Activated naive CD8-positive, alpha-beta T cell treated with anti-CD3 and anti-CD28 coated beads, Interleukin-2, amount 50 U/mL, for 16 hours (primary cell): ENCODE data around the gene RAPGEF1.

Experiments used
- DNase-seq: peaks from one replicate; pipeline ENCODE4 v3.0.0-alpha.2; 2020; ENCODE audit warnings: low read depth, low spot score

RAPGEF1 gene

DNA sequence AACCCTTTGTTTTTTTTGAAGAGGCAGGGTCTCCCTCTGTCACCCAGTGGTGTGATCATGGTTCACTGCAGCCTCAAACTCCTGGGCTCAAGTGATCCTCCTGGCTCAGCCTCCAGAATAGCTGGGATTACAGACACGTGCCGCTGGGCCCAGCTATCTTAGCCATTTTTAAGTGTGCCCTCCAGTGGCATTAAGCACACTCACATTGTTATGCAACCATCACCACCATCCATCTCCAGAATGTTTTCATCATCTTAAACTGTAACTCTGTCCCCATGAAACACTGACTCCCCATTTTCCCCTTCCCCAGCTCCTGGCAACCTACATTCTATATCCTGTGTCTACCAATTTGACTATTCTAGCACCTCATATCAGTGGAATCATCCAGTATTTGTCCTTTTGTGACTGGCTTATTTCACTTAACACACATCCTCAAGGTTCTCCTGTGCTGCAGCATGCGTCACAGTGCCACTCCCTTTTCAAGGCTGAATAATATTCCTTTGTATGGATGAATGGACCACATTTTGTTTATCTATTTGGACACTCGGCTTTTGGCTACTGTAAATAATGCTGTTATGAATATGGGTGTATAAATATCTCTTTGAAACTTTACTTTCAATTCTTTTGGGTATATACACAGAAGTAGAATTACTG, 12.5 kb upstream of the RAPGEF1 start:
- no peak for DNase-seq

- DNase-seq: no peak
Observed at GRCh38 chr9:131748411-131748955, 8.6 kb upstream of the RAPGEF1 start.

DNA sequence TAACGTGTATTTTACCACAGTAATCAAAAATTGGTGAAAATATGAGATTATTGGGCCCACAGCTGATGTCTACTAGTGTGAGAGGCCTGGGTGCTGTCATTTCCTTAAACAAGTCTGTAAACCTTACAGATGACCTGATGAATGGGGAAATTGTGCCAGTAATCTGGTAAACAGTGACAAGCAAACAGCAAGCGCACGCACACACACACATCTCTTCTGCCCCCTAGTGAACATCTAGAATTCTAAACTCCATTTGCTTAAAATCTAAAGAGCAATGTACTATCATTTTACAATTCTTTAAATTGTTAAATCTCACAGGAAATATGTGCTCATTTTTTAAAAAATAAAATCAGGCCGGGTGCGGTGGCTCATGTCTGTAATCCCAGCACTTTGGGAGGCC, 7.5 kb upstream of the RAPGEF1 start:
- no peak for DNase-seq

GRCh38 chr9:131745610-131746009, 5.7 kb upstream of the RAPGEF1 start:
- DNase-seq: no peak

DNA sequence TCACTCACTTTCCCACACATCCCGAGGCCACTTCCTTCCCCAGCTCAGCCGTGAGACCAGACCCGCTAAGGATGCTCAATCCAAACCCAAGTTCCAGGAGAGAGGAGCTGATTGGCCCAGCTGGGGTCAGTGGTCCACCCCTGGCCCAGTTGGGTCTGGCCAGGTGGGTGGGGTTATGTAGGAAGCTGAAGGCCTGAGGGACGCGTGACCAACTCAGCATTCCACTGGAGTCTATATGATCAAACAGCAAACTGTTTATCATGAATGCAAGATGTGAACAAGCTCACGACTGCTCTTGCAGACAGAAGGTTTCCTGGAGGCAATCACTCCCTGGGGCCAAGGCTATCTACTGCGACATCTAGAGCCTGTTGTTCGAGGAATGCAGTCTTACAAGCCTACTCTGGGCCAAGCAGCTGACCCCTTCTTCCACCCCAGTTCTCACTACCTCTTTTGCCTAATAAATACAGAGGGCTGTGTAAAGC, 4.9 kb upstream of the RAPGEF1 start:
- no peak for DNase-seq

- DNase-seq: no peak
Observed at GRCh38 chr9:131744171-131744719, 4.4 kb upstream of the RAPGEF1 start.

- DNase-seq: no peak
Observed at GRCh38 chr9:131743501-131743900, 3.6 kb upstream of the RAPGEF1 start.

DNA sequence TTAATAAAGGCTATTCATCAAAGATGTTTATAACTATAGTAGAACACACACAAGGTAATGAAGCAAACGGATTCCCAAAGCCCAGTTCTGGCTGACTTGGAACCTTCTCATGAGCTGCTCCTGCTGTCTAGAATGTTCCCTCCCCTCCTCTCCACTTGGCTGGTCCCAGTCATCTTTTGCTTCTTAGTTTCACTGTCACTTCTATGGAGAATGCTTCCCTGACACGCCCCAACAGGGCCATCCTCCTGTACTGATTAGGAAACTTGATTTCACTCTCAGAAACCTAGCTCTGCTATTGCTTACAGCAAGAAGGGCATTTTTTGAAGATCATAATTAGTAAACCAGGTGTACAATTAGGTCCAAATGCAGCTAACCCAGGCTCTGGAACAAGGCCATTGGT, 3.2 kb upstream of the RAPGEF1 start:
- no peak for DNase-seq

GRCh38 chr9:131740898-131741297, 1.0 kb upstream of the RAPGEF1 start:
- no peak for DNase-seq

DNA sequence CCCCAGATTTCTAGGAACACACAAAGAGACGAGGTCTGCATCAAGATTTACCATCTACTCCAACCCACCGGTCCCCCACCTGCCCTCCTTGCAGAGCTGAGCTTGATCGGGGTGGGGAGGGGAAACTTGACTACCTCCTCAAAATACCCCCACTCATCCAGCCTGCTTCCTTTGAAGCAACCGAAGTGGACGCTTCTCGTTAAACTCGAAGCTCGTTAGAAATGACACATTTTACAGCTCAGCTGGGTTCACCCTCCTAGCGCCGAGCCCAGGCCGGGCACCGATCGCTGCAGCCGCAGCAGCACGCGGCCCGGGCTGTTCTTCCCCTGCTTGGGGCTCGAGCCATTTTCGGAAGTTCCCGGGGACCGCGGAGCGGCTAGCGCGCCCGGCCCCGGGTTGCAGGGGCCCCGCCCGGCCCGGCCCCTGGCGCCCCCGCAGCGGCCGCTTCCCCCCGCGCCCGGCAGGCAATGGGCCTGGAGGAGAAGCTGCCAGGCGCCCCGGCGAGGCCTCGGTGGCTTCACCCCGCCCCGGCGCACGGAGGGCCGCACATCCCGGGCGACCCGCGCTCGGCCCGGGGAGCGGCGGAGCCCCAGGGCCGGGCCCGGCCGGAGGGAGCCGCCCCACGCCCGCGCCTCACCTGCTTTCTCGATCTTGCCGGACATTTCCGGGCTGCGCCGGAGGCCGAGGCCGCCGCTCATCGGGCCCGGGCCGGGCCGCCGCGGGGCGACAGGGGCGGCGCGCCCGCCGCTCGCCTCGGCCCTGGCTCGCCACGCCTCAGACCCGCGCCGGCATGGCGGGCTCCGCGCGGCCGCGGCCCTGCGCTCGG, 530 bp downstream of the RAPGEF1 start:
- no peak for DNase-seq

DNA sequence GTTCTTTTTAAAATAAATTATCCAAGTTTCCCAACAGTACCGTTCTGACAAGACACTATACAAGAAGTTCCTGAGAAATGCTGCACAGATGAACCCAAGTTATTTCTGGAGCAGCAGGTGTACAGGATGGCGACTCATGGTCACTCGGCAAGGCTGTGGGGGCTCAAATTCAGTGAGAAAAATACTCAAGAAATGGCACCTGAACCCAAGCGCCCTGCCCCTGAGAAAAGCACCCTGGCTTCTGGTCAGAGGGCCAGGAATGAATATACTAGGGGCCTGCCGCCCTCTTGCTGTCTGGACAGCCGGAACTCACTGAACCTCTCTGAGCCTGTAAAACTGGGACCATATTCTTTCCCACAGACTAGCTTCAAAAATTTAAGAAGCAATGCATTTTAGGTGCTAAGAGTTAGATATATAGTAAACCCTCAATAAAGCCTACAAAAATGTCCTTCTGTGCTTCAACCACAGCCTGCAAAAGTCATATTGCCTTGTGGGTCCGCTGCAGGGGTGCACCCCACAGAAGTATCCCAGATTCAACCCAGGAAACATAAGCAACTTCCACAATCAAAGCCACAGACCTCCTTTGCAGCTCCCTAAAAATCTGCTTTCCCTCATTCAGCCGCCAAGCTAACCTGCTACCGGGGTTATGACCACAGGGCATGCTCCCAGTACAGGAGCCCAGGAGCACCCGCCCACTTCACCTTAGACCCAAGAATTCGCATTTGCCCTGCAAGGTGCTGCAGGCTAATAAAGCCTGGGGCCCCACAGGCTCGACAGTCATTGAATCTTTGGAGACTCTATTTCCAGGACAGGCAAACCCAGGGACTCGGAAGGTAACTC, 1.4 kb downstream of the RAPGEF1 start:
- no peak for DNase-seq

DNA sequence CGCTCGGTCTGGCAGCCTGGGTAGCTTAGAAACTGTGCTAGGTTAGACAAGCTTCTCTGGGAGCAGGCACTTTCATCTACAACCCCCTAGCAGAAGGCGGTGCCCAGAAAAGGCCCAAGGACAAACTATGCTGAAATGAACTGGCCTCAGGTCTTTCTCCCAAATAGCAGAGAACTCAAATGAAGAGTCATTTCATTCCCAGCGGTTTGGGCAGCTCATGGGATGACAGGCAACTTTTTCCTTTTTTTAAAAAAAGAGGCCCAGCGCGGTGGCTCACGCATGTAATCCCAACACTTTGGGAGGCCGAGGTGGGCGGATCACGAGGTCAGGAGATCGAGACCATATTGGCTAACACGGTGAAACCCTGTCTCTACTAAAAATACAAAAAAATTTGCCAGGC, 2.5 kb downstream of the RAPGEF1 start:
- no peak for DNase-seq

- no peak for DNase-seq
Observed at GRCh38 chr9:131736431-131736830, 3.4 kb downstream of the RAPGEF1 start.

- DNase-seq: no peak
Observed at GRCh38 chr9:131735238-131736128, 4.4 kb downstream of the RAPGEF1 start.

- no peak for DNase-seq
Observed at GRCh38 chr9:131734781-131735180, 5.1 kb downstream of the RAPGEF1 start.

DNA sequence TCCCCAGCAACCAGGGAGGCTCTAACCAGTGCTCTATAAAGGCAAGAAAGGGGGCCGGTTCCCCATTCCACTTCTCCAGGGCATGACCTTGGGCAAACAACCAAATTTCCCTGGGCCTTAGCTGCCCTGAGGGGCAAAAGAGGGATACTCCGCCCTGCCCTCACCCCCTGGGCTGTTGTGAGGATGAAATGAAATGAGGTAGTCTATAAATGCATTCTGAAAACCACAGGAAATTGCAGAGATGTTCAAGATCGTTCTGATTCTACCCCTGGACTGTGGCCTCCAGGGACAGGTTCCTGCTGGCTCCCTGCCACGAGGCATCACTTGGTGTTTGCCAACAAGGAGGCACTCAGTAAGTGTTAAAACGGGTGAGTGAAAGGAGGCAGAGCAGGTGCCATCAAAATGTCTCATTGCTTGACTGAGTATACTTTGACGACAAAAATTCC, 5.7 kb downstream of the RAPGEF1 start:
- DNase-seq: no peak

- no peak for DNase-seq
Observed at GRCh38 chr9:131733541-131734061, 6.3 kb downstream of the RAPGEF1 start.

- DNase-seq: no peak
Observed at GRCh38 chr9:131732636-131733289, 7.1 kb downstream of the RAPGEF1 start.

DNA sequence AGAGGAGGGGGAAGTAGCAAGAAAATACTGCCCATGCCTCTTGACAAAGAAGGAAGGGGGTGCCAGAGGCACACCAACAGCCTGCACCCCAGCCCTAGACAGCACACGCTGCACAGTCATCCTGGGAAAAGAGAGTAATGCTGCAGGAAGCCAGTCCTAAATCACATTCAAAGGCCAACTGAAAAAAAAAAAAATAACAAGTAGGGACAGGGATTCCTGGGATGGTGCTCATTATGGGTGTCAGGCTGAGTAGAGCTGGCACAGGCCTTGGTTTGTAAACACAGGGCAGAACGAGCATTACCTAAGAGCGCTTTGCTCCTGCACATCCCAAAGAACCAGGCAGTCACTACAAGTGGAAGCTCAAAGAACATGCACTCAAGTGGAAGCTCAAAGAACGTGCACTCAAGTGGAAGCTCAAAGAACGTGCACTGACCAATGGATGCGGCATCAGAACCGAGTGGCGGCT, 7.8 kb downstream of the RAPGEF1 start:
- DNase-seq: no peak

DNA sequence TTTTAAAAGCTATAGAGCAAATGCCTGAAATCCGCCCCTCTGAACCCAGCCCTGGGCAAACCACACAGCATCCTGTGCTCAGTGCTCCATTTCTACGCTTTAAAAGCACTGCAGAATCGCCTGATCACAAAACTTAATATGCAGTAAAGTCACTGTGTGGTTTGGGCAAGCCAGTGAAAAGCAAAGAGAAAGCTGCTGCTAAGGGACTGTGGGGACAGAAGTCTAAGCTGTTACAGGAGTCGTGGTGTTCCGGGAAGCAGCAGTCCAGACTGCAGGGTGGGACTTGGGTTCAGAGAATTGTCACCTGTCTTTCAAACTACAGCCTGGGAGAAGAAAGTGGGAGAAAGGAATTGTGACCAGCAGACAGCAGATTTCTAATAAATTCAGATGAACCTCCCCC, 8.2 kb downstream of the RAPGEF1 start:
- DNase-seq: no peak
